Suprapubic skin (tissue), 3 donors: Measurements from ENCODE around the gene TEX14.

Experiments used
- POLR2A ChIP-seq, 2 donors: fragments of 450-650 bp; IDR thresholded peaks; one replicate each; pipeline ENCODE4 v1.6.1; 2017; ENCODE audit warnings: antibody characterized with exemption in 2 of 2, mild to moderate bottlenecking in 2 of 2, moderate library complexity in 2 of 2
- TF ChIP-seq, protein P1 (sequence below), 2 donors: fragments of 200-600 bp in 1 of 2; fragments of 450-650 bp in 1 of 2; sonication (generic) in 1 of 2; IDR thresholded peaks; one replicate each; pipeline ENCODE4 v1.5.1; 2016 to 2019; ENCODE audit warnings: antibody characterized with exemption in 2 of 2, mild to moderate bottlenecking in 1 of 2, moderate library complexity in 1 of 2

- TF ChIP-seq, protein P1, sequence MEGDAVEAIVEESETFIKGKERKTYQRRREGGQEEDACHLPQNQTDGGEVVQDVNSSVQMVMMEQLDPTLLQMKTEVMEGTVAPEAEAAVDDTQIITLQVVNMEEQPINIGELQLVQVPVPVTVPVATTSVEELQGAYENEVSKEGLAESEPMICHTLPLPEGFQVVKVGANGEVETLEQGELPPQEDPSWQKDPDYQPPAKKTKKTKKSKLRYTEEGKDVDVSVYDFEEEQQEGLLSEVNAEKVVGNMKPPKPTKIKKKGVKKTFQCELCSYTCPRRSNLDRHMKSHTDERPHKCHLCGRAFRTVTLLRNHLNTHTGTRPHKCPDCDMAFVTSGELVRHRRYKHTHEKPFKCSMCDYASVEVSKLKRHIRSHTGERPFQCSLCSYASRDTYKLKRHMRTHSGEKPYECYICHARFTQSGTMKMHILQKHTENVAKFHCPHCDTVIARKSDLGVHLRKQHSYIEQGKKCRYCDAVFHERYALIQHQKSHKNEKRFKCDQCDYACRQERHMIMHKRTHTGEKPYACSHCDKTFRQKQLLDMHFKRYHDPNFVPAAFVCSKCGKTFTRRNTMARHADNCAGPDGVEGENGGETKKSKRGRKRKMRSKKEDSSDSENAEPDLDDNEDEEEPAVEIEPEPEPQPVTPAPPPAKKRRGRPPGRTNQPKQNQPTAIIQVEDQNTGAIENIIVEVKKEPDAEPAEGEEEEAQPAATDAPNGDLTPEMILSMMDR (IDR thresholded peaks at IDR 0.05) = peak in 1 of 2 donors; percentile 38
- peak; percentile 90 to 97 for TF ChIP-seq POLR2A (IDR thresholded peaks at IDR 0.05)
Observed at GRCh38 chr17:58631523-58632323, 60.1 kb downstream of the TEX14 start.
